WTC11 (cell line): ENCODE data around the gene ATP5F1D.

ENCODE experiments used
- CTCF ChIP-seq: fragments of 200-600 bp; IDR thresholded peaks from 2 replicates; pipeline ENCODE4 v1.8.0; 2022; ENCODE audit warnings: antibody characterized with exemption
- E2F1 ChIP-seq: sonication (generic); formaldehyde crosslinking; IDR thresholded peaks from 2 replicates; pipeline ENCODE4 v1.8.0; 2022; ENCODE audit warnings: mild to moderate bottlenecking, missing genetic modification reagents
- FOXJ3 ChIP-seq: sonication (generic); formaldehyde crosslinking; IDR thresholded peaks from 2 replicates; pipeline ENCODE4 v1.9.0; 2021; ENCODE audit warnings: missing genetic modification reagents, mild to moderate bottlenecking, borderline replicate concordance
- JUN ChIP-seq: sonication (generic); formaldehyde crosslinking; IDR thresholded peaks from 2 replicates; pipeline ENCODE4 v1.8.0; 2023; ENCODE audit warnings: mild to moderate bottlenecking, missing genetic modification reagents
- MXD4 ChIP-seq: fragments of 250-450 bp; sonication (Bioruptor Pico); IDR thresholded peaks from 2 replicates; pipeline ENCODE4 v1.8.0; 2021; ENCODE audit warnings: mild to moderate bottlenecking, moderate library complexity, borderline replicate concordance
- NFE2L1 ChIP-seq: sonication (generic); formaldehyde crosslinking; IDR thresholded peaks from 2 replicates; pipeline ENCODE4 v1.8.1; 2023; ENCODE audit warnings: missing genetic modification reagents
- SMAD3 ChIP-seq: sonication (generic); formaldehyde crosslinking; IDR thresholded peaks from 2 replicates; pipeline ENCODE4 v1.8.0; 2022; ENCODE audit warnings: missing genetic modification reagents, mild to moderate bottlenecking, borderline replicate concordance
- SP1 ChIP-seq: sonication (generic); formaldehyde crosslinking; conservative IDR thresholded peaks from 2 replicates; pipeline ENCODE4 v1.8.1; 2022; ENCODE audit warnings: missing genetic modification reagents
- TCF7 ChIP-seq: sonication (generic); formaldehyde crosslinking; IDR thresholded peaks from 2 replicates; pipeline ENCODE4 v1.8.0; 2022; ENCODE audit warnings: mild to moderate bottlenecking, low read depth, missing genetic modification reagents, moderate library complexity
- ZMAT4 ChIP-seq: fragments of 250-450 bp; sonication (Bioruptor Pico); IDR thresholded peaks from 2 replicates; pipeline ENCODE4 v1.9.0; 2021; ENCODE audit warnings: mild to moderate bottlenecking
- ZNF263 ChIP-seq: sonication (generic); formaldehyde crosslinking; IDR thresholded peaks from 2 replicates; pipeline ENCODE4 v1.8.1; 2022; ENCODE audit warnings: low read depth, mild to moderate bottlenecking, moderate library complexity, missing genetic modification reagents
- TF ChIP-seq, protein P1 (sequence below): sonication (generic); formaldehyde crosslinking; IDR thresholded peaks from 2 replicates; pipeline ENCODE4 v1.8.0; 2022; ENCODE audit warnings: mild to moderate bottlenecking, missing genetic modification reagents
- TF ChIP-seq, protein P2 (sequence below): sonication (generic); formaldehyde crosslinking; IDR thresholded peaks from 2 replicates; pipeline ENCODE4 v1.8.0; 2022; ENCODE audit warnings: mild to moderate bottlenecking, missing genetic modification reagents
- TF ChIP-seq, protein P3 (sequence below): sonication (generic); formaldehyde crosslinking; IDR thresholded peaks from 2 replicates; pipeline ENCODE4 v1.8.0; 2022; ENCODE audit warnings: mild to moderate bottlenecking, missing genetic modification reagents

DNA sequence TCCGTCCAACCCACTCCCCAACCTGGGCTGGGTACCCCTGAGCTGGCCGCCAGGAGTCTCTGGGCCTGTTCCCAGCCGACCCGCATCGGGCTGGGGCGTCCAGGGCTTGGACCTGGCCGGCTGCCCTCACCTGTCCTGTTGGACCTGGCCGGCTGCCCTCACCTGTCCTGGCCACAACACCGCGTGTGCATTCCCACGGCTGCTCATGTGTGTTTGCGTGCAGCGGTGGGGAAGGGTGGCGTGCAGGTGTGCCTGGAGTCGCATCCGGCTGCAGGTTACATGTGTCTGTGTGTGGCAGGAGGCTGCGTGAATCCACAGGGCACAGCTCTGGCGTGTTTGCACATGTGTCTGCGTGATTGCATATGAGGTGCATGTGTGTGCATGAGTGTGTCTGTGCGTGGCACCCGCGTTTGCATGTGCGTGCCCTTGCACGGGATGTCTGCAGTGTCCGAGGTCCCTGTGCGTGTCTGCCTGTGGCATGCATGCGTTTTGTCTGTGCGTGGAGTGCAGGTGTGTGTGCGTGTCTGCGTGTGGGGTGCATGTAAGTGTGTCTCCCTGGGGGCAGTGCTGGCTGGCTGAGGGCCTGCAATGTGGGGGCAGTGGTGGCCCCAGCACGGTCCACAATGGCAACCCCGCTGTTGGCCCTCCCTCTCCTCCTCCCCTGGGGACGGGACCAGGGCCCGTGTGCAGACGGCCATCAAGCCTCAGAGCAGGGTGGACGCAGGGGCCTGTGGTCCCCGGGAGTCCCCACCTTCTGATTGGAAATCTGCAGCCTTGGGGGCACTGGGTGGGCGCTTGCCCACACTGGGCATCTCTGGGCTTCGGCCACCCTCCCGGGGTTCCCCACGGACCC, 47.5 kb downstream of the ATP5F1D start:
- TF ChIP-seq CTCF (no peak), JUN (CRISPR knock-in tag) (no peak), E2F1 (CRISPR knock-in tag) (no peak), FOXJ3 (CRISPR knock-in tag) (no peak), NFE2L1 (CRISPR knock-in tag) (no peak), SP1 (CRISPR knock-in tag) (no peak), ZNF263 (CRISPR knock-in tag) (no peak), TCF7 (CRISPR knock-in tag) (no peak), ZMAT4 (CRISPR knock-in tag) (no peak), MXD4 (CRISPR knock-in tag) (no peak), SMAD3 (CRISPR knock-in tag) (no peak)
- TF ChIP-seq, protein P1, sequence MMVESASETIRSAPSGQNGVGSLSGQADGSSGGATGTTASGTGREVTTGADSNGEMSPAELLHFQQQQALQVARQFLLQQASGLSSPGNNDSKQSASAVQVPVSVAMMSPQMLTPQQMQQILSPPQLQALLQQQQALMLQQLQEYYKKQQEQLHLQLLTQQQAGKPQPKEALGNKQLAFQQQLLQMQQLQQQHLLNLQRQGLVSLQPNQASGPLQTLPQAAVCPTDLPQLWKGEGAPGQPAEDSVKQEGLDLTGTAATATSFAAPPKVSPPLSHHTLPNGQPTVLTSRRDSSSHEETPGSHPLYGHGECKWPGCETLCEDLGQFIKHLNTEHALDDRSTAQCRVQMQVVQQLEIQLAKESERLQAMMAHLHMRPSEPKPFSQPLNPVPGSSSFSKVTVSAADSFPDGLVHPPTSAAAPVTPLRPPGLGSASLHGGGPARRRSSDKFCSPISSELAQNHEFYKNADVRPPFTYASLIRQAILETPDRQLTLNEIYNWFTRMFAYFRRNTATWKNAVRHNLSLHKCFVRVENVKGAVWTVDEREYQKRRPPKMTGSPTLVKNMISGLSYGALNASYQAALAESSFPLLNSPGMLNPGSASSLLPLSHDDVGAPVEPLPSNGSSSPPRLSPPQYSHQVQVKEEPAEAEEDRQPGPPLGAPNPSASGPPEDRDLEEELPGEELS (CRISPR knock-in tag), result no peak
- TF ChIP-seq, protein P2, sequence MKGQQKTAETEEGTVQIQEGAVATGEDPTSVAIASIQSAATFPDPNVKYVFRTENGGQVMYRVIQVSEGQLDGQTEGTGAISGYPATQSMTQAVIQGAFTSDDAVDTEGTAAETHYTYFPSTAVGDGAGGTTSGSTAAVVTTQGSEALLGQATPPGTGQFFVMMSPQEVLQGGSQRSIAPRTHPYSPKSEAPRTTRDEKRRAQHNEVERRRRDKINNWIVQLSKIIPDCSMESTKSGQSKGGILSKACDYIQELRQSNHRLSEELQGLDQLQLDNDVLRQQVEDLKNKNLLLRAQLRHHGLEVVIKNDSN (CRISPR knock-in tag), result no peak
- TF ChIP-seq, protein P3, sequence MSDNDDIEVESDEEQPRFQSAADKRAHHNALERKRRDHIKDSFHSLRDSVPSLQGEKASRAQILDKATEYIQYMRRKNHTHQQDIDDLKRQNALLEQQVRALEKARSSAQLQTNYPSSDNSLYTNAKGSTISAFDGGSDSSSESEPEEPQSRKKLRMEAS (CRISPR knock-in tag), result no peak
